Measurements from ENCODE around the gene DMAP1.

GRCh38 chr1:44239331-44239960, 26.2 kb downstream of the DMAP1 start:
- TF ChIP-seq CTCF (IDR thresholded peaks at IDR 0.05; ENCODE audit: poor library complexity) (peak; percentile 43), EZH2 (IDR thresholded peaks at IDR 0.05; ENCODE audit: borderline replicate concordance) (no peak)
